Adipocyte (in vitro differentiated cells): Measurements from ENCODE around the gene ABCD1.

ENCODE experiments used
- DNase-seq: peaks from one replicate; pipeline ENCODE4 v3.0.0-alpha.2; 2015; ENCODE audit warnings: low read depth
- H3K27me3 ChIP-seq: replicated peaks from 2 replicates; pipeline ENCODE4 v1.7.0; 2013; ENCODE audit warnings: mild to moderate bottlenecking, low read length, moderate library complexity; ENCODE audit not compliant: control insufficient read depth, insufficient read depth
- H3K36me3 ChIP-seq: 2 replicates; pipeline ENCODE4 v1.7.0; 2013; ENCODE audit warnings: low read length, mild to moderate bottlenecking, moderate library complexity; ENCODE audit not compliant: control insufficient read depth, insufficient read depth, severe bottlenecking
- H3K4me1 ChIP-seq: 2 replicates; pipeline ENCODE4 v1.7.0; 2013; ENCODE audit warnings: mild to moderate bottlenecking, low read length, moderate library complexity; ENCODE audit not compliant: control insufficient read depth, insufficient read depth
- H3K4me3 ChIP-seq: 2 replicates; pipeline ENCODE4 v1.7.0; 2013; ENCODE audit warnings: mild to moderate bottlenecking, low read length, moderate library complexity
- H3K9ac ChIP-seq: 2 replicates; pipeline ENCODE4 v1.7.0; 2013; ENCODE audit warnings: mild to moderate bottlenecking, low read length, moderate library complexity
- H3K9me3 ChIP-seq: 2 replicates; pipeline ENCODE4 v1.7.0; 2013; ENCODE audit warnings: mild to moderate bottlenecking, low read length, moderate library complexity; ENCODE audit not compliant: control insufficient read depth

Gene ABCD1

DNA sequence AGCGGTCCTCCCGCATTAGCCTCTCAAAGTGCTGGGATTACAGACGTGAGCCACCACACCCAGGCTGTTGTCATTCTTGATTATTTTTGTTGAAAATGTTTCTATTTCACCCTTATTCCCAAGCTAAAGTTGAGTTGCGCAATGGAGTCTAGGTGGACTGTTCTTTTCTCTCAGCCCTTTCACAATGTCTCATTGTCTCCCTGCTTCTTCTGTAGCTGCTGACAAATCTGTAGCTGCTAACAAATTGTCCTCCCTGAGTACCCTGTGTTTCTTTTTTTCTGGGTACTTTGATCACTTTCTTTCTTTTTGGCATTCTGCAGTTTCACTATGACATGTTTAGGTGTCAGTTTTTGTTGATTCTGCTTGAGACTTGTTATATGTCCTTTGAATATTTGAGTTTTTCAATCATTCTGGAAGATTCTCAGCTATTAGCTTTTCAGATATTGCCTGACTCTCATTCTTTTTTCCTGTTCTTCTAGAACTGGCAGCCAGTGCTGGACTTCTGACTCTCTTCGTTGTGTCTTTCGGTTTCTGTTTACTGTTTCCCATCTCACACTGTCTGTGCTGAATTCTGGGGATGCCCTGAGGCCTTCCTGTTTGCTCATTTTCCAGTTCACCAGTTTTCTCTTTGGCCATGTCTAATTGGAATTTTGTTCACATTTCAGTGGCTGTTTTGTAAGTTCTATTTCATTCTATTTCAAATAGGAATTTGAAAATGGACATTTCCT lies 6.6 kb downstream of the ABCD1 start:
- H3K9ac ChIP-seq: no peak overlapping the region
- H3K4me3 ChIP-seq: no peak overlapping the region
- peaks cover 8% of the 10 kb centered on the region for H3K36me3 ChIP-seq
- DNase-seq: peak; percentile 83
- H3K4me1 ChIP-seq: peaks cover 25% of the 10 kb centered on the region
- H3K27me3 ChIP-seq: no peaks in the 10 kb centered on the region
- H3K9me3 ChIP-seq: peaks cover 12% of the 10 kb centered on the region

DNA sequence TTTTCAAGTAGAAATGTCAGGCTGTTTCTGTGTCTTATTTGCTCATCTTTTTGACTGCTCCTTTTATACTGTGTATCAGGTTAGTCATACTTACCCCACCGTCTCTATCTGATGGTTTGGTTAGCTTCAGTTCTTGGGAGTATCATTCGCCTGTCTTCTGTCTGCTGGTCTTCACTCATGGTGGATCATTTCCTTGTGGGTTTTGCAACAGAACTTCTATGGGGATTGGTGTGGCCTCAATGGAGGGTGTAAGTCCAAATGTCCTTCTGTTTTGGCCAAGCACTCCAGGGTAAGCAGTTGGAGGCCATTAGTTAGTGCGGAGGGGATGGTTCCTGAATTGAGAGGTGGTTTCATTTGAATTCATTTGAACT lies 7.2 kb downstream of the ABCD1 start:
- Histone ChIP-seq H3K4me1 (peaks cover 20% of the 10 kb centered on the region), H3K4me3 (no peak overlapping the region), H3K36me3 (peaks cover 13% of the 10 kb centered on the region), H3K9ac (no peak overlapping the region), H3K9me3 (peaks cover 12% of the 10 kb centered on the region), H3K27me3 (no peaks in the 10 kb centered on the region)
- DNase-seq: no peak

DNA sequence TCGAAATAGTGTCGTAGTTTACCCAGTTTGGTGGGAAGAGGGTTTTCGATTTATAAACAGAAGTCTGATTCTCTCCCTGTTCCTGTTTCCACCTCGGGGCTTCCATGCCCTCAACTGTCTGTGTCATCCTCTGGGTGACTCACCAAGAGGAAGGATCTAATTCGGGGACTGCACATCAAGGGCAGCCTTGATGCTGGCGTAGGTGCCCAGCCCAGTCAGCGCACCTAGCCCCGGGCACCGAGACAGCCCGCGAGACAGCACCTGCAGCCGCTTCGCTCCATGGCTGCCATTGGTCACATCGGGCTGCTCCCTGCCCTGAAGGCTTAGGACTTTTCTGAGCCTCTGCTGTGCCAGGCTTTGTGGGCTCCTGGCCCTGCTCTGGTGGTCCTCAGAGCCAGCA lies 7.7 kb downstream of the ABCD1 start:
- Histone ChIP-seq H3K36me3 (peaks cover 18% of the 10 kb centered on the region), H3K27me3 (no peaks in the 10 kb centered on the region)

DNA sequence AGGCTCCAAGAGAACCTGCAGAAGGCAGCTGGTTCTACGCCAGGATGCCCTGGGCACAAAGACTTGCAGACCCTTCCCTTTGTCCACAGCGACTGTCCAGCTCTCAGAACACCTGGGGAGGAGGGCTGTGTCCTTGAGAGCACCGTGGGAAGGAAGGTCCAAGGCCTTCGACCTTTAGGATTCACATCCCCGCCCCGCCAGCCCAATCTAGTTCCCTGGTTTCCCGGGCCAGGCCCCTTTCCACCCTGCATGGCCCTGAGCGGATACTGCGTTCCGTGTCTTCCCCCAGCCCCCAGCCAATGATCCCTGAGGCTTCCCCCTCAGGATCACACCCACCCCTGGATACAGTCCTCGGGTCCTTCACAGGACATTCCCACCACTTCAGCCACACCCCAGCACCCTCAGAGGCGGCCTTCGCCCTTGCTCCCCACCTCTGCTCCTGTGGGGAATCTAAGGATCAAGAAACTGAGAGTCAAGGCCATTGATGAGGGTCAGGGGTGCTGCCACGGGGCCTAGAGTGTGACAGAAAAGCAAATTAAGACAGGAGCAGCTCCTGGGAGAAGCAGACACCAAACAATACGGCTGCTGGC lies 9.1 kb downstream of the ABCD1 start:
- Histone ChIP-seq H3K27me3 (no peaks in the 10 kb centered on the region), H3K4me1 (peaks cover 8% of the 10 kb centered on the region), H3K9ac (no peak overlapping the region), H3K4me3 (no peak overlapping the region), H3K36me3 (peaks cover 20% of the 10 kb centered on the region), H3K9me3 (peaks cover 12% of the 10 kb centered on the region)
- no peak for DNase-seq

More for the DNA sequence above, 7.7 kb downstream of the ABCD1 start:
- Histone ChIP-seq H3K4me1 (peaks cover 14% of the 10 kb centered on the region), H3K4me3 (no peak overlapping the region), H3K9ac (no peak overlapping the region), H3K9me3 (peaks cover 12% of the 10 kb centered on the region)
- DNase-seq: no peak

DNA sequence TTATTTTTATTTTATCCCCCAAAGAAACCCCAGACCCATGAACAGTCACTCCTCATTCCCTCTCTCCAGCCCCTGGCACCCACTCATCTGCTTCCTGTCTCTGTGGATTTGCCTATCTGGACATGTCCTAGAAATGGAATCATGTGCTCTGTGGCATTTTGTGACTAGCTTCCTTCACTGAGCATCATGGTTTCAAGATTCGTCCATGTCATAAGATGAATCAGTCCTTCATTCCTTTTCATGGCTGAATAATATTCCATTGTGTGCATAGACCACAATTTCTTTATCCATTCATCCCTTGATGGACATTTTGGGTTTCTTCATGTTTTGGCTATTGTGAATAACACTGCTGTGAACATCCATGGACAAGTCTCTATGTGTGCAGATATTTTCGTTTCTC lies 10.2 kb downstream of the ABCD1 start:
- Histone ChIP-seq H3K4me1 (peaks cover 8% of the 10 kb centered on the region), H3K27me3 (no peaks in the 10 kb centered on the region), H3K9me3 (peaks cover 12% of the 10 kb centered on the region), H3K9ac (no peak overlapping the region), H3K4me3 (no peak overlapping the region), H3K36me3 (peaks cover 12% of the 10 kb centered on the region)
- no peak for DNase-seq

DNA sequence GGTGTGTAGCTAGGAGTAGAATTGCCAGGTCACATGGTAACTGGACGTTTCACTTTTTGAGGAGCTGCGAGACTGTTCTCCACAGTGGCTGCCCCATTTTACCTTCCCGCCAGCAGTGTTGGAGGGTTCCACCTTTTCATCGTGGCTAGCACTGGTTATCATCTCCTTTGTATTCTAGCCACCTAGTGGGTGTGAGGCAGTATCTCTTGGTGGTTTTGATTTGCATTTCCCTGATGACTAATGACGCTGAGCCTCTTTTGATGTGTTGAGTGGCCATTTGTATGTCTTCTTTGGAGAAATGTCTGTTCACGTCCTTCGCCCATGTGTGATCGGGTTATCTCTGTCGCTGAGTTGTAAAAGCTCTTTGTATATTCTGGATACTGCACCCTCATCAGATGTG lies 10.6 kb downstream of the ABCD1 start:
- no peak for DNase-seq
- H3K9ac ChIP-seq: no peak overlapping the region
- H3K27me3 ChIP-seq: no peaks in the 10 kb centered on the region
- peaks cover 8% of the 10 kb centered on the region for H3K4me1 ChIP-seq
- peaks cover 12% of the 10 kb centered on the region for H3K9me3 ChIP-seq
- H3K36me3 ChIP-seq: peaks cover 12% of the 10 kb centered on the region
- no peak overlapping the region for H3K4me3 ChIP-seq

DNA sequence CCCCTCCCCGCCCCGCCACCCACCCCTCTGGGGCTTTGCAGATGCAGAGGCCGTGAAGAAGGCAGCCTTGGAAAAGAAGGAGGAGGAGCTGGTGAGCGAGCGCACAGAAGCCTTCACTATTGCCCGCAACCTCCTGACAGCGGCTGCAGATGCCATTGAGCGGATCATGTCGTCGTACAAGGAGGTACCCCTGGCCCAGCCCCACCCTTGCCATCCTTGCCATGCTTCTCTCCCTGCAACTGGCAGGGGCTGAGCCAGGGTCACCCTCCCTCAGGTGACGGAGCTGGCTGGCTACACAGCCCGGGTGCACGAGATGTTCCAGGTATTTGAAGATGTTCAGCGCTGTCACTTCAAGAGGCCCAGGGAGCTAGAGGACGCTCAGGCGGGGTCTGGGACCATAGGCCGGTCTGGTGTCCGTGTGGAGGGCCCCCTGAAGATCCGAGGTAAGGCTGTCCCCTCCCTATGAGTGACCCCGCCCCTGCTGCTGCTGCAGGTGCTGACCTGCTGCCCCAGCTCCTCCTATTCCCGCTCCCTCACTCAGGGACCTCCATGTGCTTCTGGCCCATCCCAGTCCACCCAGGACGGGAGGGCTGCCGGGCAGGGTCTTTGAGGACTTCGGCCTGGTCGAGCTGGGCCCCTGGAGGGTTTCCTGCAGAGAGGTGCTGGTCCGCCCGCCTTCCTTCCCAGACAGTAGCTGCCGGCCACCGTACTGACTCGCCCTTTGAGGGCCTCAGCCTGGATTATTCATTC lies 11.6 kb downstream of the ABCD1 start:
- Histone ChIP-seq H3K4me3 (no peak overlapping the region), H3K4me1 (peaks cover 2% of the 10 kb centered on the region), H3K9ac (no peak overlapping the region), H3K27me3 (no peaks in the 10 kb centered on the region), H3K9me3 (peaks cover 10% of the 10 kb centered on the region), H3K36me3 (peaks cover 16% of the 10 kb centered on the region)
- no peak for DNase-seq

DNA sequence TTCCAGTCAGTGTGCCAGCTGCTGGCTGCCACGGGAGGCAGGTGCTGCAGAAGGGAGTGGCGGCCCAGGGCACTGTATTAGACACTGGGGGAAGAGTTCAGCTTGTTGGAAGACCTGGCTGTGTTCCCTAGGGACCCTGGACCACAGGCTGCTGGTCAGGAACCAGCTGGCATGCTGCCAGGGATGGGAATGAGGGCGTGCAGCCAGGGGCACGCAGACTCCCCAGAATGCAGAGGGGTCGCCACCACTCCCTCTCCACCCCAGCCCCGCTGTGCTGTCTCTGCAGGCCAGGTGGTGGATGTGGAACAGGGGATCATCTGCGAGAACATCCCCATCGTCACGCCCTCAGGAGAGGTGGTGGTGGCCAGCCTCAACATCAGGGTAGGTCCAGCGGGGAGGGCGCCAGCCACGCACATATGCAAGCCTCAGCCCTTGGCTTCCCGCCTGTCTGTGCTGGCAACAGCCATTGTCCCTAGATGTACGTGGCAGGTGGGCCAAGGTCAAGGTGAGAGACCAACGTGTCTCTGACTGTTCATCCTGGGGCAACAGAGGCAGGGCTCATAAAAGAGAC lies 12.3 kb downstream of the ABCD1 start:
- Histone ChIP-seq H3K9me3 (peaks cover 3% of the 10 kb centered on the region), H3K4me1 (no peaks in the 10 kb centered on the region), H3K4me3 (no peak overlapping the region), H3K9ac (no peak overlapping the region), H3K36me3 (peaks cover 16% of the 10 kb centered on the region), H3K27me3 (no peaks in the 10 kb centered on the region)
- no peak for DNase-seq

DNA sequence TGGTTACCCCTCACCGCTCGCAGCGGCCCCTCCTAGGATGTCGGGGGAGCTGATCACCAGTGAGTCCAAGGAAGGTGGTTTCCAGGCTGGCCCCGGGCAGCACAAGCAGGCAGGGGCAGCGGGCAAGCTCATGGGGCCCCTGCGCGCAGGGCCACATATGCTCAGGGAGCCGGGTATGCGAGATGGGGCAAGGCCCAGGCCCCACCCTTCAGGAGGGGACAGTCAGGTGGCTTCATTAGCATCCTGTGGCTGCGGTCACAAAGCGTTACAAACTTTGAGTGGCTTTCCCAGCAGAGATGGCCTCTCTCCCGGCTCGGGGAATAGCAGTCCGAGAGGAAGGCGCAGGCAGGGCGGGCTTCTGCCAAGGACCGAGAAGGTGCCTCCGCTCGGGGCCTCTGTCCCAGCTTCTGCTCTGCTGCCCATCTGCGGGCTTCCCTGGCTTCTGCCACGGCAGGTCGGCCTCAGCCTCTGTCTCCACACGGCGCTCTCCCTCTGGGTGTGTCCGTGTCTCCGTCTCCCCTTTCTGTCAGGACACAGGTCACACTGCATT lies 13.5 kb downstream of the ABCD1 start:
- no peaks in the 10 kb centered on the region for H3K9me3 ChIP-seq
- no peaks in the 10 kb centered on the region for H3K27me3 ChIP-seq
- H3K4me1 ChIP-seq: peaks cover under 1% of the 10 kb centered on the region
- peaks cover 16% of the 10 kb centered on the region for H3K36me3 ChIP-seq
- no peak for DNase-seq
- H3K9ac ChIP-seq: no peak overlapping the region
- no peak overlapping the region for H3K4me3 ChIP-seq

DNA sequence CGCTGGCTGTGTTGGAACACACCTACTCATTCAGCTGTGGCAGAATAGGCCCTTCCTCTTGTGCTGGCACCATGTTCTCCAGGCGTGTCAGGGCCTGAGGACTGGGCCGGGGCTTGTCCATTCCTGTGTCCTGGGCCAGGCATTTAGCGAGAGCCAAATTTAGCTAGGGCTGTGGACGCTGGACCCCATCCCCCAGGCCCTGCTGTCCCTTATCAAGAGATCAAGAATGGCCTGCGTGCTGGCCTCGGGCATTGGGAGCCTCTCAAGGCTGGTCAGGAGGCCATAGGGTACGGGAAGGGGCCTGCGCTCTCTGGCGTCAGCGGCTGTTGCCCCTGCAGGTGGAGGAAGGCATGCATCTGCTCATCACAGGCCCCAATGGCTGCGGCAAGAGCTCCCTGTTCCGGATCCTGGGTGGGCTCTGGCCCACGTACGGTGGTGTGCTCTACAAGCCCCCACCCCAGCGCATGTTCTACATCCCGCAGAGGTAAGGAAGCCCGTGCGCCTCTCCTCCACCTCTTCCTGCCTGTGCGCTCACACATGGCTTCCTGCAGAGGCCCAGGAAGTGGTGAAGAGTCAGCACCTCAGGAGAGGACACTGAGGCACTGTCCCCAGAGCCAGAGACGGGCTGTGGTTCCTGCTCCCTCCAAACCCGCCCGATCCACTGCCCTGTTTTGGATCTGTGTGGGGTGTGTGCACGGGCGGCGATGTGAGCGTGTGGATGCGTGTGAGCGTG lies 15.3 kb downstream of the ABCD1 start:
- no peaks in the 10 kb centered on the region for H3K27me3 ChIP-seq
- peaks cover 5% of the 10 kb centered on the region for H3K4me1 ChIP-seq
- peaks cover 16% of the 10 kb centered on the region for H3K36me3 ChIP-seq
- H3K4me3 ChIP-seq: no peak overlapping the region
- no peak overlapping the region for H3K9ac ChIP-seq
- H3K9me3 ChIP-seq: no peaks in the 10 kb centered on the region
- no peak for DNase-seq
